Trophoblast cell (in vitro differentiated cells and primary cell): Measurements from ENCODE around the gene INTS3.
"Not testable (repeated sequence)": the region's sequence is repeated elsewhere in the genome, so short reads cannot be mapped to it uniquely, and the experiment has no call there.

Source experiments
- DNase-seq, 2 donors: peaks; one replicate each; pipeline ENCODE4 v3.0.0-alpha.2; 2016
- H2AFZ ChIP-seq: 2 replicates; pipeline ENCODE4 v1.6.1; 2013; ENCODE audit warnings: low read length, moderate library complexity, mild to moderate bottlenecking; ENCODE audit not compliant: insufficient read depth, poor library complexity
- H2AK5ac ChIP-seq: 2 replicates; pipeline ENCODE4 v1.6.1; 2013; ENCODE audit warnings: mild to moderate bottlenecking, low read length
- H2BK120ac ChIP-seq: 2 replicates; pipeline ENCODE4 v1.6.1; 2013; ENCODE audit warnings: low read length, mild to moderate bottlenecking, moderate library complexity; ENCODE audit not compliant: insufficient read depth, poor library complexity
- H2BK12ac ChIP-seq: 2 replicates; pipeline ENCODE4 v1.6.1; 2013; ENCODE audit warnings: mild to moderate bottlenecking, low read length, moderate library complexity
- H2BK5ac ChIP-seq: 2 replicates; pipeline ENCODE4 v1.6.1; 2013; ENCODE audit warnings: low read length, low read depth, moderate library complexity, mild to moderate bottlenecking; ENCODE audit not compliant: poor library complexity
- H3K14ac ChIP-seq: 2 replicates; pipeline ENCODE4 v1.6.1; 2013; ENCODE audit warnings: mild to moderate bottlenecking, low read length
- H3K18ac ChIP-seq: 2 replicates; pipeline ENCODE4 v1.6.1; 2013; ENCODE audit warnings: mild to moderate bottlenecking, low read length
- H3K23ac ChIP-seq: 2 replicates; pipeline ENCODE4 v1.6.1; 2013; ENCODE audit warnings: low read length
- H3K27ac ChIP-seq: 2 replicates; pipeline ENCODE4 v1.5.1; 2013; ENCODE audit warnings: low read depth, mild to moderate bottlenecking, inconsistent platforms, low read length, moderate library complexity
- H3K27me3 ChIP-seq: 2 replicates; pipeline ENCODE4 v1.6.1; 2013; ENCODE audit warnings: inconsistent platforms, mild to moderate bottlenecking, low read length, moderate library complexity; ENCODE audit not compliant: insufficient read depth
- H3K36me3 ChIP-seq, 2 experiments: 1 replicate in 1 of 2; 2 replicates in 1 of 2; pipeline ENCODE4 v1.6.1; 2013; ENCODE audit warnings: low read length in 2 of 2, mild to moderate bottlenecking in 2 of 2, moderate library complexity in 1 of 2; ENCODE audit not compliant: insufficient read depth in 2 of 2, control insufficient read depth in 1 of 2
- H3K4ac ChIP-seq: 2 replicates; pipeline ENCODE4 v1.6.1; 2013; ENCODE audit warnings: low read depth, mild to moderate bottlenecking, low read length, moderate library complexity
- H3K4me1 ChIP-seq, 2 experiments: 1 replicate in 1 of 2; 2 replicates in 1 of 2; pipeline ENCODE4 v1.6.1; 2013; ENCODE audit warnings: low read length in 2 of 2, mild to moderate bottlenecking in 2 of 2, moderate library complexity in 1 of 2; ENCODE audit not compliant: insufficient read depth in 2 of 2, control insufficient read depth in 1 of 2
- H3K4me2 ChIP-seq: 2 replicates; pipeline ENCODE4 v1.6.1; 2013; ENCODE audit warnings: inconsistent platforms, mild to moderate bottlenecking, low read length, moderate library complexity
- H3K4me3 ChIP-seq: 2 replicates; pipeline ENCODE4 v1.5.1; 2013; ENCODE audit warnings: mild to moderate bottlenecking, low read depth, low read length, inconsistent platforms
- H3K79me1 ChIP-seq: one replicate; pipeline ENCODE4 v1.6.1; 2013; ENCODE audit warnings: low read length
- H3K79me2 ChIP-seq: 2 replicates; pipeline ENCODE4 v1.6.1; 2013; ENCODE audit warnings: low read length, mild to moderate bottlenecking; ENCODE audit not compliant: control insufficient read depth, insufficient read depth, poor library complexity
- H3K9ac ChIP-seq: 2 replicates; pipeline ENCODE4 v1.6.1; 2013; ENCODE audit warnings: mild to moderate bottlenecking, low read length
- H3K9me3 ChIP-seq: 2 replicates; pipeline ENCODE4 v1.6.1; 2013; ENCODE audit warnings: low read depth, mild to moderate bottlenecking, control low read depth, inconsistent platforms, low read length; ENCODE audit not compliant: insufficient read depth
- H4K12ac ChIP-seq: 2 replicates; pipeline ENCODE4 v1.6.1; 2013; ENCODE audit warnings: low read depth, mild to moderate bottlenecking, low read length, moderate library complexity
- H4K8ac ChIP-seq: 2 replicates; pipeline ENCODE4 v1.6.1; 2013; ENCODE audit warnings: low read depth, mild to moderate bottlenecking, low read length, moderate library complexity
- H4K91ac ChIP-seq: one replicate; pipeline ENCODE4 v1.6.1; 2013; ENCODE audit warnings: low read depth, mild to moderate bottlenecking, low read length, moderate library complexity
- WGBS: extraction: QIAGEN DNeasy Blood & Tissue Kit; methylation state at CpG from one replicate; pipeline ENCODE4 v1.1.7; 2013; ENCODE audit warnings: missing lambda C conversion rate; ENCODE audit not compliant: insufficient read length, insufficient coverage; ENCODE audit errors: extremely low coverage; 5-methylcytosine and 5-hydroxymethylcytosine counted together

The INTS3 gene

GRCh38 chr1:153716211-153716610 is 11.6 kb upstream of the INTS3 start:
- H2BK12ac ChIP-seq, H4K91ac ChIP-seq, H3K4me1 ChIP-seq, H4K12ac ChIP-seq, H3K4me3 ChIP-seq, H3K9ac ChIP-seq, H2AFZ ChIP-seq, H3K4ac ChIP-seq, H3K27me3 ChIP-seq, H3K36me3 ChIP-seq, H3K18ac ChIP-seq, H2BK5ac ChIP-seq, H2AK5ac ChIP-seq, H3K27ac ChIP-seq, H3K79me1 ChIP-seq, H3K9me3 ChIP-seq, H3K14ac ChIP-seq, H2BK120ac ChIP-seq, H4K8ac ChIP-seq, H3K79me2 ChIP-seq, H3K23ac ChIP-seq, H3K4me2 ChIP-seq: not testable (repeated sequence)
- no CpG with 5 or more reads among the region's 5 CpGs for WGBS
- peak; percentile 33 to 58 for DNase-seq

GRCh38 chr1:153717330-153717729 is 10.5 kb upstream of the INTS3 start:
- no peak overlapping the region for H3K18ac ChIP-seq
- H3K4me1 ChIP-seq = no peaks in the 10 kb centered on the region
- no peak overlapping the region for H3K4me3 ChIP-seq
- no peaks in the 10 kb centered on the region for H3K79me1 ChIP-seq
- no peak overlapping the region for H4K8ac ChIP-seq
- H3K4me2 ChIP-seq = no peak overlapping the region
- H3K14ac ChIP-seq = no peak overlapping the region
- no peak overlapping the region for H2BK5ac ChIP-seq
- no peak overlapping the region for H2AFZ ChIP-seq
- no peak overlapping the region for H3K23ac ChIP-seq
- no peak overlapping the region for H2BK120ac ChIP-seq
- H3K79me2 ChIP-seq = no peaks in the 10 kb centered on the region
- H4K12ac ChIP-seq = no peak overlapping the region
- no peak overlapping the region for H3K9ac ChIP-seq
- H3K27me3 ChIP-seq = no peaks in the 10 kb centered on the region
- H3K9me3 ChIP-seq = peaks cover 1% of the 10 kb centered on the region
- H2AK5ac ChIP-seq = no peak overlapping the region
- DNase-seq = no peak
- no peak overlapping the region for H3K27ac ChIP-seq
- H3K36me3 ChIP-seq = no peaks in the 10 kb centered on the region
- H4K91ac ChIP-seq = no peak overlapping the region
- WGBS = no CpG with 5 or more reads among the region's 3 CpGs
- no peak overlapping the region for H3K4ac ChIP-seq
- no peak overlapping the region for H2BK12ac ChIP-seq

- H3K9me3 ChIP-seq = no peaks in the 10 kb centered on the region
- H4K91ac ChIP-seq = no peak overlapping the region
- H3K79me1 ChIP-seq = peaks cover 9% of the 10 kb centered on the region
- H2BK120ac ChIP-seq = no peak overlapping the region
- H3K36me3 ChIP-seq = no peaks in the 10 kb centered on the region
- no peaks in the 10 kb centered on the region for H3K27me3 ChIP-seq
- H2AFZ ChIP-seq = no peak overlapping the region
- no peak overlapping the region for H3K23ac ChIP-seq
- H3K27ac ChIP-seq = no peak overlapping the region
- no peak overlapping the region for H3K9ac ChIP-seq
- no peak overlapping the region for H3K4ac ChIP-seq
- peaks cover 7% of the 10 kb centered on the region for H3K79me2 ChIP-seq
- no peak for DNase-seq
- H4K8ac ChIP-seq = no peak overlapping the region
- H2BK5ac ChIP-seq = no peak overlapping the region
- no peak overlapping the region for H3K14ac ChIP-seq
- H3K4me1 ChIP-seq = no peaks in the 10 kb centered on the region
- H3K4me2 ChIP-seq = no peak overlapping the region
- no peak overlapping the region for H2AK5ac ChIP-seq
- H2BK12ac ChIP-seq = no peak overlapping the region
- H4K12ac ChIP-seq = no peak overlapping the region
- H3K4me3 ChIP-seq = no peak overlapping the region
- H3K18ac ChIP-seq = no peak overlapping the region
- WGBS = no CpG with 5 or more reads among the region's 3 CpGs
These were observed 4.2 kb upstream of the INTS3 start for GRCh38 chr1:153723687-153724086.

- H2BK12ac ChIP-seq, H4K91ac ChIP-seq, H3K23ac ChIP-seq, H2AK5ac ChIP-seq, H3K18ac ChIP-seq, H2BK5ac ChIP-seq, H2BK120ac ChIP-seq, H3K9me3 ChIP-seq, H3K4me1 ChIP-seq, H3K79me2 ChIP-seq, H4K12ac ChIP-seq, H3K79me1 ChIP-seq, H3K4me3 ChIP-seq, H3K4me2 ChIP-seq, H2AFZ ChIP-seq, H3K14ac ChIP-seq, DNase-seq, H3K27me3 ChIP-seq, H3K9ac ChIP-seq, H3K4ac ChIP-seq, H4K8ac ChIP-seq, H3K27ac ChIP-seq, H3K36me3 ChIP-seq: not testable (repeated sequence)
- no CpG with 5 or more reads among the region's 4 CpGs for WGBS
These were observed 3.2 kb upstream of the INTS3 start for GRCh38 chr1:153724634-153725033.
